ENCODE data around the gene MRE11. TPM values are rescaled to one million over a fixed set of nuclear protein-coding genes. Genes with fewer than 3 reads are reported as not detected.

MRE11 gene
- total and polyA plus RNA-seq, 10 of the 15 experiments (the other 5 are each of a cell fraction or from before 2014, with no cell fraction given) = 16.2 to 39.2 (median 26.9) TPM

GRCh38 chr11:94457118-94458029 lies 36.3 kb downstream of the MRE11 start (continued):
- no peak for TF ChIP-seq NKRF (conservative IDR thresholded peaks at IDR 0.05)
- TF ChIP-seq FOS (IDR thresholded peaks at IDR 0.05; ENCODE audit: borderline replicate concordance, extremely low read depth, insufficient read length) = no peak
- 0 out of 2 replicates have a peak, but pooled peaks have one; percentile 52 for TF ChIP-seq ATF2 (IDR thresholded peaks at IDR 0.05; ENCODE audit: low read length)
- TF ChIP-seq POLR2AphosphoS5 (IDR thresholded peaks at IDR 0.05; ENCODE audit: low read length) = no peak
- TF ChIP-seq CUX1 (IDR thresholded peaks at IDR 0.05; ENCODE audit: insufficient replicate concordance, low read depth, low read length) = no peak
- TF ChIP-seq CREB1 (IDR thresholded peaks at IDR 0.05; ENCODE audit: low read depth) = peak; percentile 41; the same call in 1 of the 2 replicates
- no peak for TF ChIP-seq CEBPZ (IDR thresholded peaks at IDR 0.05; ENCODE audit: low read depth, low read length)
- no peak for TF ChIP-seq ZNF24 (IDR thresholded peaks at IDR 0.05)
- TF ChIP-seq POLR2AphosphoS2 (IDR thresholded peaks at IDR 0.05; ENCODE audit: low read depth, low read length) = no peak
- no peak for TF ChIP-seq E4F1 (IDR thresholded peaks at IDR 0.05; ENCODE audit: borderline replicate concordance, partially characterized antibody)
- no peak for TF ChIP-seq JUND (IDR thresholded peaks at IDR 0.05; ENCODE audit: low read depth, low read length)
- TF ChIP-seq RAD21 (IDR thresholded peaks at IDR 0.05; ENCODE audit: insufficient read depth, low read depth, low read length) = no peak
- TF ChIP-seq BACH1 (IDR thresholded peaks at IDR 0.05; ENCODE audit: borderline replicate concordance) = no peak
